GM06990 (cell line): ENCODE results near the gene TMPRSS5.

Experiments used
- DNase-seq: peaks from one replicate; pipeline ENCODE4 v3.0.0-alpha.2; 2011; ENCODE audit not compliant: insufficient read length; ENCODE audit errors: extremely low read depth
- H3K27me3 ChIP-seq: replicated peaks from 2 replicates; pipeline ENCODE4 v1.6.0; 2011; ENCODE audit warnings: low read length; ENCODE audit not compliant: control insufficient read depth, insufficient read depth
- H3K36me3 ChIP-seq: 2 replicates; pipeline ENCODE4 v1.5.1; 2011; ENCODE audit warnings: low read length; ENCODE audit not compliant: control insufficient read depth, insufficient read depth
- H3K4me3 ChIP-seq: replicated peaks from 2 replicates; pipeline ENCODE4 v1.5.1; 2011; ENCODE audit warnings: low read depth, mild to moderate bottlenecking, control low read depth, low read length
- CTCF ChIP-seq: IDR thresholded peaks from 2 replicates; pipeline ENCODE4 v1.5.1; 2011; ENCODE audit warnings: low read length, control low read depth, mild to moderate bottlenecking, inconsistent platforms; ENCODE audit not compliant: insufficient read depth, poor library complexity, severe bottlenecking

Gene TMPRSS5

GRCh38 chr11:113695207-113695606 is 10.9 kb downstream of the TMPRSS5 start:
- Histone ChIP-seq H3K27me3 (0 out of 2 replicates have a peak, but pooled peaks cover 1% of the 10 kb centered on the region), H3K36me3 (no peaks in the 10 kb centered on the region), H3K4me3 (no peak overlapping the region)
- no peak for DNase-seq
- TF ChIP-seq CTCF: no peak

DNA sequence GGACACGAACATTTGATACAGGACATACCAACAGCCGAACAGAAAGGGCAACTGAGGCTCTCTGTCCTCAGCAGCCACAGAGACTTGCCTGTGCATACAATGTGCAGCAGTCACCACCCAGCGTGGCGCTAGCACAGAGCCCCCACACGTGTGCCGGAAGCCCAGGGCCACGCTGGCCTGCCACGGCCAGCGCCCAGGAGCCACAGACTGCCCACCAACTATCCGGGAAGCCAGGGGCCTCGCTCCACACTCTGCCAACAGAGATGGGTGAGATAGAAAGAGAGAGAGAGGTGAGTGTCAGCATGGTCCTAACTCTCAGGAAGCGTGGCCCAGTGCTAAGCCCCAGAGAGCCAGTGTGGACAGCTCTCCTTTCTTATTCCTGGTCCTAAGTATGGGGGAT is 11.7 kb downstream of the TMPRSS5 start:
- Histone ChIP-seq H3K27me3 (0 out of 2 replicates have a peak, but pooled peaks cover 1% of the 10 kb centered on the region), H3K4me3 (no peak overlapping the region), H3K36me3 (no peaks in the 10 kb centered on the region)
- no peak for TF ChIP-seq CTCF
- no peak for DNase-seq

DNA sequence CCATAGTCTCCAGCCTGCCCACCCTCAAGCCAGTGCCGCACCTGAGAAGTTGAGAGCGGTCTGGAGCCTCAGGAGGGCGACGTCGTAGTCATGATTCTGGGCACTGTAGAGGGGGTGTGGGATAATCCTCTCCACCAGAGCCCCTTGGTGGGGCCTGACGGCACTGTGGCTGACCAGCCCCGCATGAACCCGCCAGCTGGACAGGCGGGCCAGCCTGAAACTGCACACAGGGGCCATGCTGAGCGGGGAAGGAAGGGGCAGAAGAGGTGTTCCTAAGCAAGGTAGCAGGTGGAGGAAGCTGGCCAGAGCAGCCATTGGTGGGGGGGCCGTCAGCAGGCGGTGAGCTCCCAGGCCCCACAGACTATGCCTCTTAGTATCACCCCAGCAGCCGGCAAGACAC is 13.1 kb downstream of the TMPRSS5 start:
- H3K4me3 ChIP-seq: no peak overlapping the region
- no peaks in the 10 kb centered on the region for H3K27me3 ChIP-seq
- no peaks in the 10 kb centered on the region for H3K36me3 ChIP-seq
- no peak for TF ChIP-seq CTCF
- DNase-seq: no peak

GRCh38 chr11:113690619-113691569 is 15.2 kb downstream of the TMPRSS5 start:
- DNase-seq: no peak
- Histone ChIP-seq H3K27me3 (no peaks in the 10 kb centered on the region), H3K36me3 (no peaks in the 10 kb centered on the region), H3K4me3 (no peak overlapping the region)
- TF ChIP-seq CTCF: peak; percentile 80

- TF ChIP-seq CTCF: no peak
- Histone ChIP-seq H3K4me3 (no peak overlapping the region), H3K36me3 (no peaks in the 10 kb centered on the region), H3K27me3 (no peaks in the 10 kb centered on the region)
- no peak for DNase-seq
Observed at GRCh38 chr11:113689768-113690618, 16.1 kb downstream of the TMPRSS5 start.
